Liver (tissue), 9 donors: ENCODE results near the gene AFAP1. TPM values are rescaled to one million over a fixed set of nuclear protein-coding genes. Genes with fewer than 3 reads are reported as not detected.

Experiments
- DNase-seq: peaks from one replicate; pipeline ENCODE4 v3.0.0-alpha.2; 2017; ENCODE audit warnings: low spot score
- H3K27ac ChIP-seq, 2 donors: one replicate each; pipeline ENCODE4 v1.7.0; 2013; ENCODE audit warnings: inconsistent platforms in 2 of 2, low read length in 2 of 2, control low read depth in 1 of 2, low read depth in 1 of 2, mild to moderate bottlenecking in 1 of 2
- H3K27me3 ChIP-seq, 4 donors: one replicate each; pipeline versions ENCODE4 v1.6.1 to v1.7.0; 2013; ENCODE audit warnings: low read length in 3 of 4, inconsistent platforms in 1 of 4, mild to moderate bottlenecking in 1 of 4, moderate library complexity in 1 of 4; ENCODE audit not compliant: control insufficient read depth in 4 of 4, insufficient read depth in 4 of 4
- H3K36me3 ChIP-seq, 4 donors: one replicate each; pipeline versions ENCODE4 v1.6.1 to v1.7.0; 2013; ENCODE audit warnings: low read length in 3 of 4, mild to moderate bottlenecking in 3 of 4, low read depth in 1 of 4, moderate library complexity in 1 of 4; ENCODE audit not compliant: control insufficient read depth in 4 of 4, insufficient read depth in 3 of 4
- H3K4me1 ChIP-seq, 4 donors: one replicate each; pipeline versions ENCODE4 v1.6.1 to v1.7.0; 2013; ENCODE audit warnings: low read length in 3 of 4, mild to moderate bottlenecking in 3 of 4, moderate library complexity in 1 of 4; ENCODE audit not compliant: control insufficient read depth in 4 of 4, insufficient read depth in 4 of 4
- H3K4me3 ChIP-seq, 3 donors: one replicate each; pipeline versions ENCODE4 v1.6.1 to v1.7.0; 2013; ENCODE audit warnings: low read length in 3 of 3, control low read depth in 1 of 3, low read depth in 1 of 3, mild to moderate bottlenecking in 1 of 3
- H3K9ac ChIP-seq, 2 donors: one replicate each; pipeline ENCODE4 v1.7.0; 2013; ENCODE audit warnings: low read length in 2 of 2, mild to moderate bottlenecking in 2 of 2, moderate library complexity in 2 of 2, control low read depth in 1 of 2, low read depth in 1 of 2
- H3K9me3 ChIP-seq, 4 donors: one replicate each; pipeline versions ENCODE4 v1.6.1 to v1.7.0; 2013; ENCODE audit warnings: low read length in 3 of 4; ENCODE audit not compliant: control insufficient read depth in 4 of 4
- EGR1 ChIP-seq, 2 donors: IDR thresholded peaks; 2 replicates each; pipeline ENCODE4 v1.6.1; 2016 to 2018; ENCODE audit warnings: antibody characterized with exemption in 2 of 2, low read depth in 2 of 2
- FOXA1 ChIP-seq: IDR thresholded peaks from 2 replicates; pipeline ENCODE4 v1.6.1; 2016; ENCODE audit warnings: antibody characterized with exemption
- FOXA2 ChIP-seq: IDR thresholded peaks from 2 replicates; pipeline ENCODE4 v1.6.1; 2016; ENCODE audit warnings: antibody characterized with exemption
- GABPA ChIP-seq, 2 donors: IDR thresholded peaks in 1 of 2; conservative IDR thresholded peaks in 1 of 2; 2 replicates each; pipeline ENCODE4 v1.6.1; 2016; ENCODE audit warnings: antibody characterized with exemption in 2 of 2, mild to moderate bottlenecking in 1 of 2, moderate library complexity in 1 of 2
- HNF4A ChIP-seq, 2 donors: conservative IDR thresholded peaks; 2 replicates each; pipeline ENCODE4 v1.6.1; 2016; ENCODE audit warnings: antibody characterized with exemption in 2 of 2, mild to moderate bottlenecking in 2 of 2
- HNF4G ChIP-seq: IDR thresholded peaks from 2 replicates; pipeline ENCODE4 v1.6.1; 2016; ENCODE audit warnings: antibody characterized with exemption
- JUND ChIP-seq, 2 donors: IDR thresholded peaks; 2 replicates each; pipeline ENCODE4 v1.6.1; 2016; ENCODE audit warnings: antibody characterized with exemption in 2 of 2
- RXRA ChIP-seq, 2 donors: IDR thresholded peaks; 2 replicates each; pipeline ENCODE4 v1.6.1; 2017 to 2018; ENCODE audit warnings: antibody characterized with exemption in 2 of 2, mild to moderate bottlenecking in 1 of 2
- SP1 ChIP-seq: IDR thresholded peaks from 2 replicates; pipeline ENCODE4 v1.6.1; 2018; ENCODE audit warnings: antibody characterized with exemption, mild to moderate bottlenecking
- TAF1 ChIP-seq: conservative IDR thresholded peaks from 2 replicates; pipeline ENCODE4 v1.6.1; 2016; ENCODE audit warnings: antibody characterized with exemption, mild to moderate bottlenecking
- YY1 ChIP-seq: IDR thresholded peaks from 2 replicates; pipeline ENCODE4 v1.6.1; 2016; ENCODE audit warnings: antibody characterized with exemption, mild to moderate bottlenecking
- WGBS: extraction: QIAGEN DNeasy Blood & Tissue Kit; methylation state at CpG from one replicate; pipeline ENCODE4 v1.1.7; 2013; 5-methylcytosine and 5-hydroxymethylcytosine counted together
- polyA plus RNA-seq, 2 donors: library from polyadenylated mRNA; stranded (reverse) in 1 of 2; unstranded in 1 of 2; fragments of 200-250 nt in 1 of 2; fragments of >200 nt in 1 of 2; fragmentation: Nextera tagmentation in 1 of 2; extraction: Ambion mirVana in 1 of 2; gene quantifications; one replicate each; pipeline versions ENCODE4 v1.2.1 to v1.2.3, GENCODE V29; 2013 to 2015
- total RNA-seq, 2 donors: library from RNA; depleted of rRNA; stranded (reverse); fragments of >200 nt; gene quantifications; one replicate each; pipeline ENCODE4 v1.2.3, GENCODE V29; 2014
- TF ChIP-seq, protein P1 (sequence below): IDR thresholded peaks from 2 replicates; pipeline ENCODE4 v1.6.1; 2016; ENCODE audit warnings: antibody characterized with exemption, mild to moderate bottlenecking
- TF ChIP-seq, protein P2 (sequence below): fragments of 150-350 bp; IDR thresholded peaks from 2 replicates; pipeline ENCODE4 v1.5.1; 2017; ENCODE audit warnings: improper control_type of control experiment, low read depth, low read length; ENCODE audit not compliant: missing input control
- TF ChIP-seq, protein P3 (sequence below): IDR thresholded peaks from 2 replicates; pipeline ENCODE4 v1.6.1; 2016; ENCODE audit warnings: antibody characterized with exemption
- TF ChIP-seq, protein P4 (sequence below): IDR thresholded peaks from 2 replicates; pipeline ENCODE4 v1.6.1; 2016; ENCODE audit warnings: antibody characterized with exemption
- donor health status: healthy.
- donor health status: healthy.
- donor health status: healthy.
- donor health status: healthy.
- donor health status: healthy.

Gene AFAP1
- total and polyA plus RNA-seq, 4 donors = 0.40 to 3.2 (median 1.6) TPM

DNA sequence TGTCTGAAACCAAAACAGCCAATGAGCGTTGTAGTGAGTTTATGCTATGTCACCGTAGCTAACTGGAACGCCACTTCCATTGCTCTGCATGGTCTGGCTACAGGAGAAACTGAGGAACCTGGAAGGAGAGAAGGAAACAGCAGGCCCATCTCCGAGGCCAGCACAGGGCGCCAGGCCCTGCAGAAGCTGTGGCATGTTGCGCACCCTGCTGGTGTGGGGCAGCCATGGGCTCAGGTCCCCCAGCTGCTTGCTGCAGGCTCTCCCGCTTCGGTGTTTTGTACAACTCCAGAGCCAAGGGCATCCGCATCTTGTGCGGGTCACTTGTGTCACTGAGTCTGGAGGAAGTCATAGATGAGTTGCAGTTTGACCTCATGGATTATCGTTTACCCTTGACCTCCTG is 89.2 kb downstream of the AFAP1 start:
- H3K27ac ChIP-seq = no peak overlapping the region
- H3K27me3 ChIP-seq = no peaks in the 10 kb centered on the region
- H3K4me3 ChIP-seq = no peak overlapping the region
- no peaks in the 10 kb centered on the region for H3K9me3 ChIP-seq
- no peaks in the 10 kb centered on the region for H3K4me1 ChIP-seq
- no peaks in the 10 kb centered on the region for H3K36me3 ChIP-seq
- no peak overlapping the region for H3K9ac ChIP-seq
- no peak for DNase-seq
- 89% methylated on average over 11 of the region's 11 CpGs for WGBS
- no peak for TF ChIP-seq RXRA (IDR thresholded peaks at IDR 0.05)
- no peak for TF ChIP-seq EGR1 (IDR thresholded peaks at IDR 0.05; ENCODE audit: low read depth in 2 of 2)

DNA sequence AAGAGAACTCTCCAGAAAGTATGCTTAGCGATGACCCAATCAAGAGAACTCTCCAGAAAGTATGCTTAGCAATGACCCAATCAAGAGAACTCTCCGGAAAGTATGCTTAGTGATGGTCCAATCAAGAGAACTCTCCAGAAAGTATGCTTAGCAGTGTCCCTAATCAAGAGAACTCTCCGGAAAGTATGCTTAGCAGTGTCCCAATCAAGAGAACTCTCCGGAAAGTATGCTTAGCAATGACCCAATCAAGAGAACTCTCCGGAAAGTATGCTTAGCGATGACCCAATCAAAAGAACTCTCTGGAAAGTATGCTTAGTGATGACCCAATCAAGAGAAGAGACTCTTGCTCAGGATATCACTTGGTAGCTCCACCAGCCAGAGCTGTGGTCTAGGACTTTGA is 92.5 kb downstream of the AFAP1 start:
- Histone ChIP-seq H3K9ac (no peak overlapping the region), H3K9me3 (no peaks in the 10 kb centered on the region), H3K27me3 (no peaks in the 10 kb centered on the region), H3K4me3 (no peak overlapping the region), H3K36me3 (no peaks in the 10 kb centered on the region), H3K4me1 (no peaks in the 10 kb centered on the region), H3K27ac (no peak overlapping the region)
- TF ChIP-seq FOXA2 (no peak), JUND (IDR thresholded peaks at IDR 0.05) (no peak), EGR1 (IDR thresholded peaks at IDR 0.05; ENCODE audit: low read depth in 2 of 2) (no peak)
- 93% methylated on average over 6 of the region's 6 CpGs for WGBS
- no peak for DNase-seq

DNA sequence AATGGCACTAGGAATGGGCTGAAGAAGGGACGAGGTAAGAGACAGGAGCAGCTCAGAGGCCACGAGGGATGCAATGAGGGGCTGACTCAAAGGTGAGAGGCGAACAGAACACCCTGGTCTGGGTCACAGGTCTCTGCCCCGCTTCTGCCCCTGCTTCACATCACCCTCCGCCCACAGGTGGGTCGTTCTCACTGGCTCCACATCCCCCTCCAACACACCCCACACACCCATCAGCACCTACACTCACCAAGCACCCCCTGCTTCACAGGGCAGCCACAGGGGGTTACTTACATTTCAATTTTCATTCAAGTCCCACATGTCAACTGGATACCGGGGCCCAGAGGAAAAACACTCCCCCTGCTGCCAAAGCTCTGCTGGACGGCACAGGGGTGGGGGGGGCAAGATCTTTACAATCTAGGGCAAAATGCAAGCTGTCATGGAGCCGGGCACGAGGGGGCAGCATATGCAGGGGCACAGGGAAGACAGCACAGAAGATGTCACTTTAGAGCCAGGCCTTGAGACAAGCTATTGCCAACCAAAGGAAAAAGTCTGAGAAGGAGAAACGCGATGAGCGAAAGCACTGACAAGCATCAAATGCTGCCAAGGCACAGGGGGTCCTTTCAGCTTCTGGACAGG is 94.0 kb downstream of the AFAP1 start:
- 83% methylated on average over 13 of the region's 13 CpGs for WGBS
- TF ChIP-seq HNF4A (conservative IDR thresholded peaks at IDR 0.05) = no peak

DNA sequence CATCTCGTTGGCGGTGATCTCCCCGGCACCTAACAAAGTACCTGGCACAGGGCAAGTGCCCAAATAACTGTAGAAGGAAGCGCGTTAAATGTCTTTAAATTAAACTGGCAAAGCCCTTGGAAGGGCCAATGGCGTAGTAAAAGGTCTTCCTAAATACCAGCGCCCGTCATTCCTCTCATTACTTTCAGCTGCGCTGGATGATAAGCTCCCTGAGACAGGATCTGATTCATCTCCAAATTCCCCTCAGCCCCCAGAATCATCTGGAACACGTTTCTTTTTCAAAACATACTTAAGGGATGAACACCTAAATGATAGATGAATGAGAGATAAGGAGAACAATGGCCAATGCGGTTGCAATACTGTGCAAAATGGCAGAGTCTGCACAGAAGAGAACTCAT is 95.1 kb downstream of the AFAP1 start:
- 73% methylated on average over 11 of the region's 11 CpGs for WGBS
- TF ChIP-seq, protein P1, sequence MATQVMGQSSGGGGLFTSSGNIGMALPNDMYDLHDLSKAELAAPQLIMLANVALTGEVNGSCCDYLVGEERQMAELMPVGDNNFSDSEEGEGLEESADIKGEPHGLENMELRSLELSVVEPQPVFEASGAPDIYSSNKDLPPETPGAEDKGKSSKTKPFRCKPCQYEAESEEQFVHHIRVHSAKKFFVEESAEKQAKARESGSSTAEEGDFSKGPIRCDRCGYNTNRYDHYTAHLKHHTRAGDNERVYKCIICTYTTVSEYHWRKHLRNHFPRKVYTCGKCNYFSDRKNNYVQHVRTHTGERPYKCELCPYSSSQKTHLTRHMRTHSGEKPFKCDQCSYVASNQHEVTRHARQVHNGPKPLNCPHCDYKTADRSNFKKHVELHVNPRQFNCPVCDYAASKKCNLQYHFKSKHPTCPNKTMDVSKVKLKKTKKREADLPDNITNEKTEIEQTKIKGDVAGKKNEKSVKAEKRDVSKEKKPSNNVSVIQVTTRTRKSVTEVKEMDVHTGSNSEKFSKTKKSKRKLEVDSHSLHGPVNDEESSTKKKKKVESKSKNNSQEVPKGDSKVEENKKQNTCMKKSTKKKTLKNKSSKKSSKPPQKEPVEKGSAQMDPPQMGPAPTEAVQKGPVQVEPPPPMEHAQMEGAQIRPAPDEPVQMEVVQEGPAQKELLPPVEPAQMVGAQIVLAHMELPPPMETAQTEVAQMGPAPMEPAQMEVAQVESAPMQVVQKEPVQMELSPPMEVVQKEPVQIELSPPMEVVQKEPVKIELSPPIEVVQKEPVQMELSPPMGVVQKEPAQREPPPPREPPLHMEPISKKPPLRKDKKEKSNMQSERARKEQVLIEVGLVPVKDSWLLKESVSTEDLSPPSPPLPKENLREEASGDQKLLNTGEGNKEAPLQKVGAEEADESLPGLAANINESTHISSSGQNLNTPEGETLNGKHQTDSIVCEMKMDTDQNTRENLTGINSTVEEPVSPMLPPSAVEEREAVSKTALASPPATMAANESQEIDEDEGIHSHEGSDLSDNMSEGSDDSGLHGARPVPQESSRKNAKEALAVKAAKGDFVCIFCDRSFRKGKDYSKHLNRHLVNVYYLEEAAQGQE = no peak
- TF ChIP-seq, protein P2, sequence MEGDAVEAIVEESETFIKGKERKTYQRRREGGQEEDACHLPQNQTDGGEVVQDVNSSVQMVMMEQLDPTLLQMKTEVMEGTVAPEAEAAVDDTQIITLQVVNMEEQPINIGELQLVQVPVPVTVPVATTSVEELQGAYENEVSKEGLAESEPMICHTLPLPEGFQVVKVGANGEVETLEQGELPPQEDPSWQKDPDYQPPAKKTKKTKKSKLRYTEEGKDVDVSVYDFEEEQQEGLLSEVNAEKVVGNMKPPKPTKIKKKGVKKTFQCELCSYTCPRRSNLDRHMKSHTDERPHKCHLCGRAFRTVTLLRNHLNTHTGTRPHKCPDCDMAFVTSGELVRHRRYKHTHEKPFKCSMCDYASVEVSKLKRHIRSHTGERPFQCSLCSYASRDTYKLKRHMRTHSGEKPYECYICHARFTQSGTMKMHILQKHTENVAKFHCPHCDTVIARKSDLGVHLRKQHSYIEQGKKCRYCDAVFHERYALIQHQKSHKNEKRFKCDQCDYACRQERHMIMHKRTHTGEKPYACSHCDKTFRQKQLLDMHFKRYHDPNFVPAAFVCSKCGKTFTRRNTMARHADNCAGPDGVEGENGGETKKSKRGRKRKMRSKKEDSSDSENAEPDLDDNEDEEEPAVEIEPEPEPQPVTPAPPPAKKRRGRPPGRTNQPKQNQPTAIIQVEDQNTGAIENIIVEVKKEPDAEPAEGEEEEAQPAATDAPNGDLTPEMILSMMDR = no peak
- TF ChIP-seq EGR1 (IDR thresholded peaks at IDR 0.05; ENCODE audit: low read depth in 2 of 2) (no peak), GABPA (IDR thresholded peaks at IDR 0.05 in 1 of 2, conservative IDR thresholded peaks at IDR 0.05 in 1 of 2) (no peak), FOXA1 (no peak), YY1 (no peak), HNF4A (conservative IDR thresholded peaks at IDR 0.05) (no peak), HNF4G (no peak), TAF1 (no peak), JUND (IDR thresholded peaks at IDR 0.05) (no peak), SP1 (no peak)
- TF ChIP-seq, protein P3, sequence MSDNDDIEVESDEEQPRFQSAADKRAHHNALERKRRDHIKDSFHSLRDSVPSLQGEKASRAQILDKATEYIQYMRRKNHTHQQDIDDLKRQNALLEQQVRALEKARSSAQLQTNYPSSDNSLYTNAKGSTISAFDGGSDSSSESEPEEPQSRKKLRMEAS = no peak
- TF ChIP-seq, protein P4, sequence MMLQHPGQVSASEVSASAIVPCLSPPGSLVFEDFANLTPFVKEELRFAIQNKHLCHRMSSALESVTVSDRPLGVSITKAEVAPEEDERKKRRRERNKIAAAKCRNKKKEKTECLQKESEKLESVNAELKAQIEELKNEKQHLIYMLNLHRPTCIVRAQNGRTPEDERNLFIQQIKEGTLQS = no peak
- Histone ChIP-seq H3K27ac (no peak overlapping the region), H3K36me3 (no peaks in the 10 kb centered on the region), H3K27me3 (no peaks in the 10 kb centered on the region), H3K4me1 (no peaks in the 10 kb centered on the region), H3K4me3 (no peak overlapping the region), H3K9me3 (no peaks in the 10 kb centered on the region), H3K9ac (no peak overlapping the region)
- no peak for DNase-seq

More for the DNA sequence above, 94.0 kb downstream of the AFAP1 start:
- Histone ChIP-seq H3K9me3 (no peaks in the 10 kb centered on the region), H3K4me3 (no peak overlapping the region), H3K27me3 (no peaks in the 10 kb centered on the region), H3K27ac (no peak overlapping the region), H3K9ac (no peak overlapping the region), H3K36me3 (no peaks in the 10 kb centered on the region), H3K4me1 (no peaks in the 10 kb centered on the region)
- no peak for DNase-seq
